IMR-90 (cell line): ENCODE measurements around the gene OR5W2.

ENCODE experiments used
- CTCF ChIP-seq: conservative IDR thresholded peaks from 2 replicates; pipeline ENCODE4 v1.5.1; 2012; ENCODE audit warnings: mild to moderate bottlenecking, low read depth, low read length, improper control_type of control experiment
- FOS ChIP-seq: fragments of 150-350 bp; IDR thresholded peaks from 2 replicates; pipeline ENCODE4 v1.6.1; 2016; ENCODE audit warnings: low read depth, low read length
- MAFK ChIP-seq: IDR thresholded peaks from 2 replicates; pipeline ENCODE4 v1.6.1; 2012; ENCODE audit warnings: low read depth, low read length, improper control_type of control experiment
- POLR2A ChIP-seq: IDR thresholded peaks from 2 replicates; pipeline ENCODE4 v1.6.1; 2012; ENCODE audit warnings: mild to moderate bottlenecking, low read depth, low read length
- RCOR1 ChIP-seq: IDR thresholded peaks from 2 replicates; pipeline ENCODE4 v1.6.1; 2012; ENCODE audit warnings: mild to moderate bottlenecking, low read length, improper control_type of control experiment; ENCODE audit not compliant: insufficient replicate concordance
- RFX5 ChIP-seq: IDR thresholded peaks from 2 replicates; pipeline ENCODE4 v1.8.0; 2012; ENCODE audit warnings: low read depth, mild to moderate bottlenecking, low read length, moderate library complexity

GRCh38 chr11:55914482-55914881 lies at the start of gene OR5W2:
- no peak for TF ChIP-seq FOS
- no peak for TF ChIP-seq CTCF
- TF ChIP-seq RFX5 = no peak
- TF ChIP-seq POLR2A = no peak
- no peak for TF ChIP-seq RCOR1
- no peak for TF ChIP-seq MAFK
